Upper lobe of right lung (tissue), 1 donor: Measurements from ENCODE around the gene NAXD. TPM values are rescaled to one million over a fixed set of nuclear protein-coding genes. Genes with fewer than 3 reads are reported as not detected.

Experiments used
- ATAC-seq: fragments of 200-7000 bp; cut with Tn5 transposase; one replicate; pipeline ENCODE4 v1.9.1; 2020; ENCODE audit warnings: mild to moderate bottlenecking, moderate library complexity
- DNase-seq: peaks from one replicate; pipeline ENCODE4 v3.0.0-alpha.2; 2020
- H3K27ac ChIP-seq: fragments of 200-600 bp; one replicate; pipeline ENCODE4 v1.8.0; 2022
- H3K27me3 ChIP-seq: fragments of 200-600 bp; one replicate; pipeline ENCODE4 v1.8.0; 2022; ENCODE audit warnings: mild to moderate bottlenecking
- H3K36me3 ChIP-seq: fragments of 200-600 bp; one replicate; pipeline ENCODE4 v1.8.0; 2022
- H3K4me1 ChIP-seq: fragments of 200-600 bp; one replicate; pipeline ENCODE4 v1.8.0; 2022
- H3K4me3 ChIP-seq: fragments of 200-600 bp; one replicate; pipeline ENCODE4 v1.8.0; 2022; ENCODE audit warnings: mild to moderate bottlenecking
- H3K9me3 ChIP-seq: fragments of 200-600 bp; one replicate; pipeline ENCODE4 v1.8.0; 2022
- CTCF ChIP-seq: fragments of 200-600 bp; IDR thresholded peaks from one replicate; pipeline ENCODE4 v1.8.0; 2022; ENCODE audit warnings: antibody characterized with exemption
- intact Hi-C: fragments of 100-400 bp; cut with DNase I; formaldehyde crosslinking; loops from one replicate; pipeline ENCODE4 v1.11.0; 2022
- total RNA-seq: library from RNA; stranded (reverse); fragmentation: NEBNext Ultra II Directional; extraction: Animal tissue kit (Norgen Biotek cat#: 25700); gene quantifications from one replicate; pipeline ENCODE4 v1.2.1, GENCODE V29; 2021
- donor health status: DM: no; HTN: yes; CAD: no; lungs with severe emphysema.

Gene NAXD
- total RNA-seq, 1 donor from 2014 or later: 32.2 TPM

GRCh38 chr13:110578363-110578762 lies 37.0 kb upstream of the NAXD start:
- TF ChIP-seq CTCF: no peak
- peaks cover 5% of the 10 kb centered on the region for H3K4me1 ChIP-seq
- no peaks in the 10 kb centered on the region for H3K36me3 ChIP-seq
- intact Hi-C loops: no loop called here
- DNase-seq (peak; percentile 47), ATAC-seq (no peak)
- no peak overlapping the region for H3K4me3 ChIP-seq
- no peaks in the 10 kb centered on the region for H3K9me3 ChIP-seq
- H3K27ac ChIP-seq: no peak overlapping the region
- no peaks in the 10 kb centered on the region for H3K27me3 ChIP-seq

- Histone ChIP-seq H3K27ac (no peak overlapping the region), H3K4me1 (peaks cover under 1% of the 10 kb centered on the region), H3K36me3 (no peaks in the 10 kb centered on the region), H3K27me3 (no peaks in the 10 kb centered on the region), H3K9me3 (no peaks in the 10 kb centered on the region), H3K4me3 (no peak overlapping the region)
- no peak for TF ChIP-seq CTCF
- no peak for ATAC-seq
- no peak for DNase-seq
- intact Hi-C loops: loop anchor here (10.0 kb wide), 1 partner anchor 234 kb away; no protein-coding TSS in a partner anchor
Measured at GRCh38 chr13:110580800-110581199, 34.5 kb upstream of the NAXD start.

GRCh38 chr13:110581506-110582185 lies 33.7 kb upstream of the NAXD start:
- H3K4me3 ChIP-seq: no peak overlapping the region
- no peak for TF ChIP-seq CTCF
- H3K36me3 ChIP-seq: no peaks in the 10 kb centered on the region
- no peaks in the 10 kb centered on the region for H3K27me3 ChIP-seq
- H3K4me1 ChIP-seq: no peaks in the 10 kb centered on the region
- DNase-seq (no peak), ATAC-seq (peak; percentile 36)
- intact Hi-C loops: loop anchor here (10.0 kb wide), 1 partner anchor 233 kb away; no protein-coding TSS in a partner anchor
- no peak overlapping the region for H3K27ac ChIP-seq
- no peaks in the 10 kb centered on the region for H3K9me3 ChIP-seq

GRCh38 chr13:110582421-110582954 lies 32.9 kb upstream of the NAXD start:
- peak; percentile 23 for ATAC-seq
- TF ChIP-seq CTCF: no peak
- no peak overlapping the region for H3K27ac ChIP-seq
- H3K4me1 ChIP-seq: no peaks in the 10 kb centered on the region
- no peak for DNase-seq
- no peak overlapping the region for H3K4me3 ChIP-seq
- no peaks in the 10 kb centered on the region for H3K36me3 ChIP-seq
- intact Hi-C loops: loop anchor here (10.0 kb wide), 1 partner anchor 232 kb away; no protein-coding TSS in a partner anchor
- no peaks in the 10 kb centered on the region for H3K27me3 ChIP-seq
- no peaks in the 10 kb centered on the region for H3K9me3 ChIP-seq

DNA sequence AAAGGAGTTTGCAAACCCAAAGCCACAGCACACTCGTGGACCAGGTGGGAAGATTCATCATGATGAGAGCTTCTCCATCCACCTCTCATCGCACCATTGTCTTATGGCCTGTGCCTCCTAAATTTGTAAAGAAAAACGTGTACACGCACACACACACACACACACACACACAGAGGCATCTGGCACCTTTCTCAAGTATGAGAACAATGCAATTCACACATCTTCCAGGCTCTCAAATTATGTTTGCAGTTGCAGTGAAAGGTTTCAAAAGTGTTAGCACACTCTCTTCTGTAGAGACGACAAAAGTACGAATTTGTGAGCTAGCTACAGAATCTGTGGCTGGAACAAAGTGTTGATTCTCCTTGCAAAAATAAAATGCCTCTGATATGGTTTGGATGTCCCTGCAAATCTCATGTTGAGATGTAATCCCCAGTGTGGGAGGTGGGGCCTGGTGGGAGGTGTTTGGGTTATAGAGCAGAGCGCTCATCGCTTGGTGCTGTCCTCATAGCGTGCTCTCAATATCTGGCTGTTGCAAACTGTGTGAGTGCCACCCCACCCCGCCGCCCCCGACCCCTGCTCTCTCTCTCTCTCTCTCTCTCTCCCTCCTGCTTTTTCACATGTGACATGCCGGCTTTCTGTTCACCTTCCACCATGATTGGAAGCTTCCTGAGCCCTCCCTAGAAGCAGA lies 32.0 kb upstream of the NAXD start:
- Histone ChIP-seq H3K27ac (no peak overlapping the region), H3K4me3 (no peak overlapping the region), H3K36me3 (no peaks in the 10 kb centered on the region), H3K27me3 (no peaks in the 10 kb centered on the region), H3K9me3 (no peaks in the 10 kb centered on the region), H3K4me1 (no peaks in the 10 kb centered on the region)
- intact Hi-C loops: loop anchor here (10.0 kb wide), 1 partner anchor 231 kb away; no protein-coding TSS in a partner anchor
- no peak for ATAC-seq
- no peak for TF ChIP-seq CTCF
- no peak for DNase-seq
